Measurements from ENCODE around the gene NETO2.
A peak's percentile ranks its signal among the peaks of the same experiment; 100 is the strongest.

Gene NETO2

GRCh38 chr16:47132308-47132707 is 11.4 kb downstream of the NETO2 start:
- no peaks in the 10 kb centered on the region for H4K20me1 ChIP-seq (ENCODE audit: insufficient read depth, low read length)
- H3K27ac ChIP-seq (ENCODE audit: low read length) = no peak overlapping the region
- TF ChIP-seq CTCF (IDR thresholded peaks at IDR 0.05; ENCODE audit: low read depth, low read length) = peak; percentile 25
- TF ChIP-seq EZH2phosphoT487 (IDR thresholded peaks at IDR 0.05; ENCODE audit: low read depth) = no peak
- no peak overlapping the region for H3K9ac ChIP-seq (ENCODE audit: low read length)
- H3K4me2 ChIP-seq (ENCODE audit: low read length) = no peak overlapping the region
- no peaks in the 10 kb centered on the region for H3K9me3 ChIP-seq (ENCODE audit: insufficient read depth, low read length)
- H2AFZ ChIP-seq (ENCODE audit: low read depth, low read length) = no peak overlapping the region
- no peaks in the 10 kb centered on the region for H3K27me3 ChIP-seq (ENCODE audit: low read depth, low read length)
- no peak overlapping the region for H3K4me3 ChIP-seq (ENCODE audit: low read length)
- H3K79me2 ChIP-seq (ENCODE audit: low read length) = no peaks in the 10 kb centered on the region
- H3K4me1 ChIP-seq (ENCODE audit: low read length) = no peaks in the 10 kb centered on the region
- H3K36me3 ChIP-seq (replicated peaks; ENCODE audit: low read depth, low read length) = no peaks in the 10 kb centered on the region

GRCh38 chr16:47129755-47130435 is 13.8 kb downstream of the NETO2 start:
- Histone ChIP-seq H3K27me3 (ENCODE audit: low read depth, low read length) (0 out of 2 replicates have a peak, but pooled peaks cover 5% of the 10 kb centered on the region), H3K36me3 (replicated peaks; ENCODE audit: low read depth, low read length) (no peaks in the 10 kb centered on the region), H3K4me1 (ENCODE audit: low read length) (peaks cover 6% of the 10 kb centered on the region; the same call in 1 of the 2 replicates), H4K20me1 (ENCODE audit: insufficient read depth, low read length) (no peaks in the 10 kb centered on the region), H3K4me3 (ENCODE audit: low read length) (no peak overlapping the region), H3K79me2 (ENCODE audit: low read length) (no peaks in the 10 kb centered on the region), H3K9ac (ENCODE audit: low read length) (no peak overlapping the region), H2AFZ (ENCODE audit: low read depth, low read length) (0 out of 2 replicates have a peak overlapping the region, but pooled peaks have one; percentile 36), H3K4me2 (ENCODE audit: low read length) (no peak overlapping the region), H3K27ac (ENCODE audit: low read length) (no peak overlapping the region), H3K9me3 (ENCODE audit: insufficient read depth, low read length) (no peaks in the 10 kb centered on the region)
- TF ChIP-seq EZH2phosphoT487 (IDR thresholded peaks at IDR 0.05; ENCODE audit: low read depth) = no peak
- no peak for TF ChIP-seq CTCF (IDR thresholded peaks at IDR 0.05; ENCODE audit: low read depth, low read length)

- Histone ChIP-seq H2AFZ (ENCODE audit: low read depth, low read length) (no peak overlapping the region), H3K9ac (ENCODE audit: low read length) (no peak overlapping the region), H3K27ac (ENCODE audit: low read length) (no peak overlapping the region), H4K20me1 (ENCODE audit: insufficient read depth, low read length) (no peaks in the 10 kb centered on the region), H3K27me3 (ENCODE audit: low read depth, low read length) (0 out of 2 replicates have a peak, but pooled peaks cover 5% of the 10 kb centered on the region), H3K4me2 (ENCODE audit: low read length) (no peak overlapping the region), H3K4me1 (ENCODE audit: low read length) (peaks cover 6% of the 10 kb centered on the region; the same call in 1 of the 2 replicates), H3K79me2 (ENCODE audit: low read length) (no peaks in the 10 kb centered on the region), H3K4me3 (ENCODE audit: low read length) (no peak overlapping the region), H3K36me3 (replicated peaks; ENCODE audit: low read depth, low read length) (no peaks in the 10 kb centered on the region), H3K9me3 (ENCODE audit: insufficient read depth, low read length) (no peaks in the 10 kb centered on the region)
- TF ChIP-seq EZH2phosphoT487 (IDR thresholded peaks at IDR 0.05; ENCODE audit: low read depth) (no peak), CTCF (IDR thresholded peaks at IDR 0.05; ENCODE audit: low read depth, low read length) (no peak)
Observed at GRCh38 chr16:47127541-47127940, 16.2 kb downstream of the NETO2 start.

- Histone ChIP-seq H4K20me1 (ENCODE audit: insufficient read depth, low read length) (no peaks in the 10 kb centered on the region), H3K4me1 (ENCODE audit: low read length) (peaks cover 6% of the 10 kb centered on the region; the same call in 1 of the 2 replicates), H3K27me3 (ENCODE audit: low read depth, low read length) (0 out of 2 replicates have a peak, but pooled peaks cover 12% of the 10 kb centered on the region), H3K27ac (ENCODE audit: low read length) (no peak overlapping the region), H3K79me2 (ENCODE audit: low read length) (no peaks in the 10 kb centered on the region), H3K9me3 (ENCODE audit: insufficient read depth, low read length) (no peaks in the 10 kb centered on the region), H3K9ac (ENCODE audit: low read length) (no peak overlapping the region), H3K4me3 (ENCODE audit: low read length) (no peak overlapping the region), H2AFZ (ENCODE audit: low read depth, low read length) (no peak overlapping the region), H3K4me2 (ENCODE audit: low read length) (peak overlapping the region; percentile 19; the same call in 1 of the 2 replicates), H3K36me3 (replicated peaks; ENCODE audit: low read depth, low read length) (no peaks in the 10 kb centered on the region)
- TF ChIP-seq CTCF (IDR thresholded peaks at IDR 0.05; ENCODE audit: low read depth, low read length) (no peak), EZH2phosphoT487 (IDR thresholded peaks at IDR 0.05; ENCODE audit: low read depth) (no peak)
Observed at GRCh38 chr16:47125757-47126156, 18.0 kb downstream of the NETO2 start.

Data from OCI-LY3 (cell line).